SU-DHL-6 (cell line): ENCODE measurements around the gene DPH2.

Source experiments
- H2AFZ ChIP-seq: fragments of 200-600 bp; sonication (generic); 2 replicates; pipeline ENCODE4 v1.6.1; 2014; ENCODE audit warnings: low read depth, mild to moderate bottlenecking, moderate library complexity, mixed read lengths, antibody characterized with exemption, low read length; ENCODE audit not compliant: severe bottlenecking
- H3F3A ChIP-seq: fragments of 200-600 bp; shearing (Covaris generic); 2 replicates; pipeline ENCODE4 v1.6.0; 2016; ENCODE audit warnings: antibody characterized with exemption, mild to moderate bottlenecking; ENCODE audit not compliant: insufficient read depth
- H3K27ac ChIP-seq: fragments of 200-600 bp; sonication (generic); 2 replicates; pipeline ENCODE4 v1.5.1; 2016; ENCODE audit warnings: low read depth, mild to moderate bottlenecking, low read length, moderate library complexity, mixed read lengths
- H3K27me3 ChIP-seq: fragments of 200-600 bp; sonication (generic), shearing (Covaris generic); 2 replicates; pipeline ENCODE4 v1.6.0; 2014; ENCODE audit warnings: mild to moderate bottlenecking, low read length
- H3K36me3 ChIP-seq: fragments of 200-600 bp; sonication (generic); 2 replicates; pipeline ENCODE4 v1.6.1; 2014; ENCODE audit warnings: mild to moderate bottlenecking, low read length, mixed read lengths
- H3K4me2 ChIP-seq: fragments of 300-600, 200-600 bp; shearing (Covaris generic), sonication (generic); 2 replicates; pipeline ENCODE4 v1.6.0; 2014; ENCODE audit warnings: low read length, low read depth, mild to moderate bottlenecking; ENCODE audit not compliant: poor library complexity, severe bottlenecking
- H3K4me3 ChIP-seq: fragments of 200-600 bp; sonication (generic); 2 replicates; pipeline ENCODE4 v1.5.1; 2014; ENCODE audit warnings: antibody characterized with exemption, low read length, mild to moderate bottlenecking, mixed read lengths; ENCODE audit not compliant: insufficient read depth, poor library complexity, severe bottlenecking
- H3K79me2 ChIP-seq: fragments of 200-600 bp; sonication (generic); 2 replicates; pipeline ENCODE4 v1.6.1; 2014; ENCODE audit warnings: mild to moderate bottlenecking, low read length, moderate library complexity; ENCODE audit not compliant: insufficient read depth
- H3K9ac ChIP-seq: fragments of 200-600 bp; sonication (generic); 2 replicates; pipeline ENCODE4 v1.7.0; 2014; ENCODE audit warnings: mild to moderate bottlenecking, low read length
- H3K9me2 ChIP-seq: fragments of 200-600 bp; sonication (generic); replicated peaks from 2 replicates; pipeline ENCODE4 v1.6.1; 2014; ENCODE audit warnings: low read length; ENCODE audit not compliant: insufficient read depth
- H3K9me3 ChIP-seq: fragments of 200-600 bp; sonication (generic); 2 replicates; pipeline ENCODE4 v1.6.1; 2014; ENCODE audit warnings: low read length, mixed read lengths; ENCODE audit not compliant: insufficient read depth
- H4K20me1 ChIP-seq: fragments of 200-600 bp; sonication (generic); 2 replicates; pipeline ENCODE4 v1.6.1; 2014; ENCODE audit warnings: low read depth, mild to moderate bottlenecking, antibody characterized with exemption, low read length, moderate library complexity, mixed read lengths
- EZH2phosphoT487 ChIP-seq: fragments of 200-600 bp; sonication (generic), shearing (Covaris generic); conservative IDR thresholded peaks from 2 replicates; pipeline ENCODE4 v1.6.1; 2018; ENCODE audit warnings: mild to moderate bottlenecking, antibody characterized with exemption, low read length, moderate library complexity, mixed read lengths
- TF ChIP-seq, protein P1 (sequence below): fragments of 200-600 bp; sonication (generic); IDR thresholded peaks from one replicate; pipeline ENCODE4 v1.5.1; 2017; ENCODE audit warnings: antibody characterized with exemption, mild to moderate bottlenecking, low read length, moderate library complexity; ENCODE audit not compliant: insufficient read depth, poor library complexity, severe bottlenecking

Gene DPH2

DNA sequence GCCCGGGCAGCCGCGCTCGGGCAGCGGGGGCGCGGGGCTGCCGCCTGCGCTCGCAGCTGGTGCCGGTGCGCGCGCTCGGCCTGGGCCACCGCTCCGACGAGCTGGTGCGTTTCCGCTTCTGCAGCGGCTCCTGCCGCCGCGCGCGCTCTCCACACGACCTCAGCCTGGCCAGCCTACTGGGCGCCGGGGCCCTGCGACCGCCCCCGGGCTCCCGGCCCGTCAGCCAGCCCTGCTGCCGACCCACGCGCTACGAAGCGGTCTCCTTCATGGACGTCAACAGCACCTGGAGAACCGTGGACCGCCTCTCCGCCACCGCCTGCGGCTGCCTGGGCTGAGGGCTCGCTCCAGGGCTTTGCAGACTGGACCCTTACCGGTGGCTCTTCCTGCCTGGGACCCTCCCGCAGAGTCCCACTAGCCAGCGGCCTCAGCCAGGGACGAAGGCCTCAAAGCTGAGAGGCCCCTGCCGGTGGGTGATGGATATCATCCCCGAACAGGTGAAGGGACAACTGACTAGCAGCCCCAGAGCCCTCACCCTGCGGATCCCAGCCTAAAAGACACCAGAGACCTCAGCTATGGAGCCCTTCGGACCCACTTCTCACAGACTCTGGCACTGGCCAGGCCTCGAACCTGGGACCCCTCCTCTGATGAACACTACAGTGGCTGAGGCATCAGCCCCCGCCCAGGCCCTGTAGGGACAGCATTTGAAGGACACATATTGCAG is 33.2 kb upstream of the DPH2 start:
- H3K4me3 ChIP-seq, result no peak overlapping the region
- H3K4me2 ChIP-seq, result no peak overlapping the region
- no peak for TF ChIP-seq EZH2phosphoT487
- TF ChIP-seq, protein P1, sequence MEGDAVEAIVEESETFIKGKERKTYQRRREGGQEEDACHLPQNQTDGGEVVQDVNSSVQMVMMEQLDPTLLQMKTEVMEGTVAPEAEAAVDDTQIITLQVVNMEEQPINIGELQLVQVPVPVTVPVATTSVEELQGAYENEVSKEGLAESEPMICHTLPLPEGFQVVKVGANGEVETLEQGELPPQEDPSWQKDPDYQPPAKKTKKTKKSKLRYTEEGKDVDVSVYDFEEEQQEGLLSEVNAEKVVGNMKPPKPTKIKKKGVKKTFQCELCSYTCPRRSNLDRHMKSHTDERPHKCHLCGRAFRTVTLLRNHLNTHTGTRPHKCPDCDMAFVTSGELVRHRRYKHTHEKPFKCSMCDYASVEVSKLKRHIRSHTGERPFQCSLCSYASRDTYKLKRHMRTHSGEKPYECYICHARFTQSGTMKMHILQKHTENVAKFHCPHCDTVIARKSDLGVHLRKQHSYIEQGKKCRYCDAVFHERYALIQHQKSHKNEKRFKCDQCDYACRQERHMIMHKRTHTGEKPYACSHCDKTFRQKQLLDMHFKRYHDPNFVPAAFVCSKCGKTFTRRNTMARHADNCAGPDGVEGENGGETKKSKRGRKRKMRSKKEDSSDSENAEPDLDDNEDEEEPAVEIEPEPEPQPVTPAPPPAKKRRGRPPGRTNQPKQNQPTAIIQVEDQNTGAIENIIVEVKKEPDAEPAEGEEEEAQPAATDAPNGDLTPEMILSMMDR, result no peak
- H3K27me3 ChIP-seq, result no peaks in the 10 kb centered on the region
- H3F3A ChIP-seq, result no peaks in the 10 kb centered on the region
- no peaks in the 10 kb centered on the region for H3K9me3 ChIP-seq
- H2AFZ ChIP-seq, result no peak overlapping the region
- no peaks in the 10 kb centered on the region for H4K20me1 ChIP-seq
- H3K9ac ChIP-seq, result no peak overlapping the region
- no peak overlapping the region for H3K27ac ChIP-seq
- H3K9me2 ChIP-seq, result no peaks in the 10 kb centered on the region
- no peaks in the 10 kb centered on the region for H3K79me2 ChIP-seq
- no peaks in the 10 kb centered on the region for H3K36me3 ChIP-seq

DNA sequence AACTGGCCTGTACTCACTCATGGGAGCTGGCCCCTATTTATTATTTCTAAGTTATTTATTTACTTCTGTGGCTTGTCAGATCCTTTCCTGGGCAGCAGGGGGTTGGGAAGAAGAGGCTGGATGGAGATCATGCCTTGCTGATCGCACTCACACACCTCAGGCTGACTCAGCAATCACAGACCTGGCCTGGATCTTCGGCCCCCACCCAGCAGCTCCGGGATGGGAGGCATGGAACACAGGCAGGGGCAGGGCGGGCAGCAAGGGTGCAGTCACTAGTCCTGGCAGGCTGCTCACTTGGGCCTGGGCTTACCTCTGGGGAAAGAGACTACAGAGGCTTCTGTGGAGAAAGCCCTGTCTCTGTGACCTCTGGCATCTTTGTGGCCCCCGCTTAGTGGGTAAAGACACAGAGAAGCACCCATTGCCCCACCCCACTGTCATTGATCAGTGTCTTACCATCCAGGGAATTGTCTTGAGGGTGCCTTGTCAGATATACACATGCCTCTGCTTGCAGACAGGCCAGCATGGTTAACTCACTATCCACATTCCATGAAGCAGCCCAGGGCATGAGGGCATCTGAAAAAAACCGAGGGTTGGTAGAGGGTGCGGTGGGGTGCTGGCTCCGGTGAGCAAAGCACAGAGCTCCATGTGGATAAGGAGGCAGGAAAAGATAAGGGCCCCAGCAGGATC is 32.5 kb upstream of the DPH2 start:
- Histone ChIP-seq H3K27me3 (no peaks in the 10 kb centered on the region), H3K36me3 (no peaks in the 10 kb centered on the region), H3K27ac (no peak overlapping the region), H3F3A (no peaks in the 10 kb centered on the region), H2AFZ (no peak overlapping the region), H3K9me2 (no peaks in the 10 kb centered on the region), H3K79me2 (no peaks in the 10 kb centered on the region), H4K20me1 (no peaks in the 10 kb centered on the region), H3K4me3 (no peak overlapping the region), H3K4me2 (no peak overlapping the region), H3K9ac (no peak overlapping the region), H3K9me3 (no peaks in the 10 kb centered on the region)
- TF ChIP-seq, protein P1, result no peak
- TF ChIP-seq EZH2phosphoT487, result no peak

DNA sequence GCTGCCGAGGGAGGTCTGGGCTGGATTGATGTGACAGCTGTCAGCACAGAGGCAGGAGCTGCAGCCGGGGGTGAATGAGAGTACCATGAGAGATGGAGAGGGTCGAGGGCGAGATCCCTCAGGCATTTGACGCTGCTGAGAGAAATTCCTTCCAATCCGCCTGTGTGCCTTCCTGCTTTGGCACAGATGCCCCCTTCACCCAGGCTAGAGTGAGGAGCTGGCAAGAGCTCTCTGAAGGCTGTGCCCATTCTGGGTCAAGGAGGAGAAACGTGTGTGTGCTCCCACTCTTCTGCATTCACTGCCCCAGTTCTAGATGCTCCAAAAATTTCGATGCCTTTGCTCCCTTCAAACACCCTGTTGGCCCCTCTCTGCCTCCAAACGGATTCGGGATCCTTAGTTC is 31.4 kb upstream of the DPH2 start:
- Histone ChIP-seq H3K27ac (no peak overlapping the region), H3K9ac (no peak overlapping the region), H2AFZ (no peak overlapping the region), H3K9me3 (no peaks in the 10 kb centered on the region), H3K4me3 (no peak overlapping the region), H3F3A (no peaks in the 10 kb centered on the region), H3K36me3 (no peaks in the 10 kb centered on the region), H3K79me2 (no peaks in the 10 kb centered on the region), H3K9me2 (no peaks in the 10 kb centered on the region), H3K4me2 (no peak overlapping the region), H4K20me1 (no peaks in the 10 kb centered on the region), H3K27me3 (no peaks in the 10 kb centered on the region)
- no peak for TF ChIP-seq EZH2phosphoT487
- TF ChIP-seq, protein P1, result no peak
